Keratinocyte (primary cell): ENCODE results near the gene ZBTB32. TPM values are rescaled to one million over a fixed set of nuclear protein-coding genes. Genes with fewer than 3 reads are reported as not detected.

Source experiments
- DNase-seq: peaks from one replicate; pipeline ENCODE4 v3.0.0-alpha.2; 2011; ENCODE audit warnings: low read depth, missing footprints, low spot score
- FAIRE-seq: peaks from 2 replicates; lab custom pipeline; 2011; peaks lifted over from hg19 to GRCh38; lab: Jason Lieb, UNC
- H2AFZ ChIP-seq: 2 replicates; pipeline ENCODE4 v1.6.0; 2012; ENCODE audit warnings: low read length, control low read depth, inconsistent platforms; ENCODE audit not compliant: control insufficient read depth
- H3K27ac ChIP-seq: 2 replicates; pipeline ENCODE4 v1.5.1; 2011; ENCODE audit warnings: low read length; ENCODE audit not compliant: control insufficient read depth, insufficient read depth
- H3K27me3 ChIP-seq: 3 replicates; pipeline ENCODE4 v1.6.0; 2011; ENCODE audit warnings: low read length; ENCODE audit not compliant: control insufficient read depth, insufficient read depth; ENCODE audit errors: extremely low read depth
- H3K36me3 ChIP-seq, 2 experiments: 2 replicates in 1 of 2; 3 replicates in 1 of 2; pipeline ENCODE4 v1.5.1; 2011; ENCODE audit warnings: low read length in 2 of 2, mild to moderate bottlenecking in 1 of 2; ENCODE audit not compliant: control insufficient read depth in 2 of 2, insufficient read depth in 2 of 2; ENCODE audit errors: extremely low read depth in 1 of 2
- H3K4me1 ChIP-seq: 3 replicates; pipeline ENCODE4 v1.5.1; 2011; ENCODE audit warnings: low read length; ENCODE audit not compliant: control insufficient read depth, insufficient read depth; ENCODE audit errors: extremely low read depth
- H3K4me2 ChIP-seq: 3 replicates; pipeline ENCODE4 v1.6.0; 2011; ENCODE audit warnings: low read depth, low read length; ENCODE audit not compliant: control insufficient read depth, insufficient read depth; ENCODE audit errors: extremely low read depth
- H3K4me3 ChIP-seq, 3 experiments: fragments of 200-600 bp in 1 of 3; sonication (generic) in 1 of 3; 2 replicates in 2 of 3; 3 replicates in 1 of 3; pipeline ENCODE4 v1.5.1; 2011 to 2016; ENCODE audit warnings: low read length in 3 of 3, mild to moderate bottlenecking in 3 of 3, control low read depth in 2 of 3, inconsistent platforms in 1 of 3, low read depth in 1 of 3, mixed read lengths in 1 of 3, mixed run types in 1 of 3, moderate library complexity in 1 of 3; ENCODE audit not compliant: control insufficient read depth in 2 of 3, insufficient read depth in 2 of 3; ENCODE audit errors: extremely low read depth in 1 of 3
- H3K79me2 ChIP-seq: 2 replicates; pipeline ENCODE4 v1.6.0; 2012; ENCODE audit warnings: low read length; ENCODE audit not compliant: control insufficient read depth, insufficient read depth
- H3K9ac ChIP-seq: 3 replicates; pipeline ENCODE4 v1.6.0; 2011; ENCODE audit warnings: low read length; ENCODE audit not compliant: control insufficient read depth, insufficient read depth; ENCODE audit errors: extremely low read depth
- H3K9me1 ChIP-seq: 3 replicates; pipeline ENCODE4 v1.6.0; 2011; ENCODE audit warnings: low read length; ENCODE audit not compliant: control insufficient read depth, insufficient read depth; ENCODE audit errors: extremely low read depth
- H3K9me3 ChIP-seq: 2 replicates; pipeline ENCODE4 v1.5.1; 2012; ENCODE audit warnings: low read depth, low read length; ENCODE audit not compliant: control insufficient read depth
- H4K20me1 ChIP-seq: 3 replicates; pipeline ENCODE4 v1.6.0; 2011; ENCODE audit warnings: low read length; ENCODE audit not compliant: control insufficient read depth, insufficient read depth; ENCODE audit errors: extremely low read depth
- CTCF ChIP-seq, 3 experiments: IDR thresholded peaks in 1 of 3; conservative IDR thresholded peaks in 1 of 3; optimal IDR thresholded peaks in 1 of 3; 2 replicates in 2 of 3; 3 replicates in 1 of 3; pipeline versions ENCODE3 to v1.5.1; 2011; ENCODE audit warnings: low read length in 3 of 3, mild to moderate bottlenecking in 3 of 3, moderate library complexity in 2 of 3, control low read depth in 1 of 3, inconsistent platforms in 1 of 3; ENCODE audit not compliant: insufficient read depth in 2 of 3; ENCODE audit errors: extremely low read depth in 1 of 3
- EZH2 ChIP-seq: IDR thresholded peaks from one replicate; pipeline ENCODE4 v1.6.1; 2012; ENCODE audit warnings: inconsistent platforms, mild to moderate bottlenecking, low read length, moderate library complexity
- dilution Hi-C: fragments of 300-500 bp; cut with MboI; formaldehyde crosslinking; loops from one replicate; pipeline ENCODE4 v1.7.0; 2020; ENCODE audit warnings: low sequenced_read_pairs; ENCODE audit not compliant: extremely low pct_ligation_motif_present
- polyA plus RNA-seq, 5 experiments: library from polyadenylated mRNA; depleted of rRNA in 3 of 5; stranded (reverse) in 3 of 5; stranded (forward) in 1 of 5; unstranded in 1 of 5; fragments of >200 nt; gene quantifications; 1 replicate in 1 of 5; 2 replicates in 3 of 5; 3 replicates in 1 of 5; pipeline versions ENCODE4 v1.2.1 to v1.2.3, GENCODE V29; 2011 to 2012; ENCODE audit warnings: missing spikeins in 2 of 5, low read depth in 1 of 5, low replicate concordance in 1 of 5

ZBTB32 gene
- polyA plus RNA-seq, 1 donor (not counting 4 experiments of a cell fraction or from before 2014, with no cell fraction given) = not detected

GRCh38 chr19:35727956-35728706 lies 23.8 kb downstream of the ZBTB32 start:
- TF ChIP-seq CTCF (optimal IDR thresholded peaks at IDR 0.05 in 1 of 3, IDR thresholded peaks at IDR 0.05 in 1 of 3, conservative IDR thresholded peaks at IDR 0.05 in 1 of 3; ENCODE audit: extremely low read depth in 1 of 3, insufficient read depth in 2 of 3, low read length in 3 of 3) = no peak
- no peak for TF ChIP-seq EZH2
- Histone ChIP-seq H3K4me1 (no peaks in the 10 kb centered on the region), H3K27ac (no peak overlapping the region), H3K9ac (no peak overlapping the region), H3K4me3 (no peak overlapping the region), H3K79me2 (peaks cover 5% of the 10 kb centered on the region), H4K20me1 (no peaks in the 10 kb centered on the region), H3K27me3 (no peaks in the 10 kb centered on the region), H2AFZ (no peak overlapping the region), H3K9me3 (no peaks in the 10 kb centered on the region), H3K9me1 (no peaks in the 10 kb centered on the region), H3K36me3 (peaks cover 62 to 72% of the 10 kb centered on the region in 2 experiments), H3K4me2 (no peak overlapping the region)
- DNase-seq = no peak
- dilution Hi-C loops = no loop called here
- no peak for FAIRE-seq

GRCh38 chr19:35729021-35729420 lies 24.7 kb downstream of the ZBTB32 start:
- TF ChIP-seq CTCF (optimal IDR thresholded peaks at IDR 0.05 in 1 of 3, IDR thresholded peaks at IDR 0.05 in 1 of 3, conservative IDR thresholded peaks at IDR 0.05 in 1 of 3; ENCODE audit: extremely low read depth in 1 of 3, insufficient read depth in 2 of 3, low read length in 3 of 3) = no peak
- no peak for TF ChIP-seq EZH2
- no peak for DNase-seq
- dilution Hi-C loops = no loop called here
- Histone ChIP-seq H3K4me3 (no peak overlapping the region), H3K9ac (no peak overlapping the region), H3K9me3 (no peaks in the 10 kb centered on the region), H3K9me1 (no peaks in the 10 kb centered on the region), H3K27me3 (no peaks in the 10 kb centered on the region), H4K20me1 (no peaks in the 10 kb centered on the region), H2AFZ (no peak overlapping the region), H3K4me2 (no peak overlapping the region), H3K79me2 (peaks cover 4% of the 10 kb centered on the region), H3K36me3 (peaks cover 64 to 75% of the 10 kb centered on the region in 2 experiments), H3K4me1 (no peaks in the 10 kb centered on the region), H3K27ac (no peak overlapping the region)
- no peak for FAIRE-seq
